ENCODE measurements around the gene RNU1-3.
"Not testable (repeated sequence)": the region's sequence is repeated elsewhere in the genome, so short reads cannot be mapped to it uniquely, and the experiment has no call there.

RNU1-3 gene

DNA sequence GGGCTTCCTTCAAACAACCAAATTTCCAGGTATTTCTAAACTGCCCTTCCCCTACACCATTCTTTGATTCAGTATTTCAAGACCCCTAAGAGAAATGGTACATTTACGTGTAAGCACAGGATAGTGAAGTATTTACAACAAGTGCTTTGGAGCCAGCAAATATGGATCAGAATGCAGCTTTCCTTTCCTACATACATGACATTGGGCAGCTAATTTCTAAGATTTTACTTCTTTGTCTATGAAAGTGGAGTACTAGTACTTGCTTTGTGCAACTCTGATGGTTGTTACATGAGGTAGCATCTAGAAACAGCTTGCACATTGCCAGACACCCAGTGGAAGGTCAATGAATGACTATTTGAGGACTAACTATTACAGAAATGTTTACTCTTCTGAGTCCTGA is 15.2 kb downstream of the RNU1-3 start:
- not testable (repeated sequence) for DNase-seq

DNA sequence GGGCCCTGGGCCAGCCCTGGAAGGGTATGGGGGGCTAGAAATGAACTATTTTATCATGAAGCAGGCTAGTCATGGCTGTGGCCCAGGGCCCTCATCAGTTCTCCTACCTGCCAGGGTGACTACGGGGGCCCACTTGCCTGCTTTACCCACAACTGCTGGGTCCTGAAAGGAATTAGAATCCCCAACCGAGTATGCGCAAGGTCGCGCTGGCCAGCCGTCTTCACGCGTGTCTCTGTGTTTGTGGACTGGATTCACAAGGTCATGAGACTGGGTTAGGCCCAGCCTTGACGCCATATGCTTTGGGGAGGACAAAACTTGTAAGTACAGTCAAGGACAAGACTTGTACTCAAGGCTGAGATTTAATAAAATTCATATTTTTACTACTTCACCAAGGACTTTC is 16.8 kb downstream of the RNU1-3 start:
- DNase-seq: peak; percentile 39

DNA sequence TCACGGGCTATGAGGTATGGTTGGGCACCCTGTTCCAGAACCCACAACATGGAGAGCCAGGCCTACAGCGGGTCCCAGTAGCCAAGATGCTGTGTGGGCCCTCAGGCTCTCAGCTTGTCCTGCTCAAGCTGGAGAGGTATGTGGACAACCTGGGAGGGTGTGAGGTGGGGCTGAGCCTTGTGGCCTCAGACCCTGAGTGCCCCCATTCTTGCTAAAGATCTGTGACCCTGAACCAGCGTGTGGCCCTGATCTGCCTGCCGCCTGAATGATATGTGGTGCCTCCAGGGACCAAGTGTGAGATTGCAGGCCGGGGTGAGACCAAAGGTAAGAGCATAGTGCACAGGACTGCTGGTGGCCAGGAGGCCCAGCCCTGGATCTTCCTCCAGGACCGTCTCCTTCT is 17.4 kb downstream of the RNU1-3 start:
- DNase-seq: peak; percentile 62

DNA sequence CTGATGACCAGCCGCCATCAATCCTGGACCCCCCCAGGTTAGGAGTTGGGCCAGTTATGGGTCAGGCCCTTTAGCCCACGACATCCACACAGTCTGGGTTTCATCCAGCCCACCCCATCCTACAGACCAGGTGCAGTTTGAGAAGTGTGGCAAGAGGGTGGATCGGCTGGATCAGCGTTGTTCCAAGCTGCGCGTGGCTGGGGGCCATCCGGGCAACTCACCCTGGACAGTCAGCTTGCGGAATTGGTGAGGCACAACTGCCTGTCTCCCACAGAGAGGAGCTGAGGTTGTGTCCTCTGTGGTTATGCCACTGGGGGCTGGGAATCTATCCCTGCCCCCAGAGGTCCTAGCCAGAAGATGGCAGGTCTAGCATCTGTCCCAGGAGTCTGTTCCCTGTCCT is 18.0 kb downstream of the RNU1-3 start:
- DNase-seq: peak; percentile 60

DNA sequence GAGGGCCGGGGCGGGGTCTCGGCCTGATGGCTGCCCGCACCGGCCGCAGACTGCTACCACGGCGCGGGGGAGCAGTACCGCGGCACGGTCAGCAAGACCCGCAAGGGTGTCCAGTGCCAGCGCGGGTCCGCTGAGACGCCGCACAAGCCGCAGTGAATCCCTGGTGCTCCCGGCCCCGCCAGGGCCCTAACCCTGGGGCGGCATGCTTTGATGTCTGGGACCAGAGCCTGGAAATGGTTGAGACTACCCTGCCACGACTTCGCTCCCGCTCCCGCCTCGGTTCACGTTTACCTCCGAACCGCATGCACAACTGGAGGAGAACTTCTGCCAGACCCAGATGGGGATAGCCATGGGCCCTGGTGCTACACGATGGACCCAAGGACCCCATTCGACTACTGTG is 18.5 kb downstream of the RNU1-3 start:
- peak; percentile 62 for DNase-seq

DNA sequence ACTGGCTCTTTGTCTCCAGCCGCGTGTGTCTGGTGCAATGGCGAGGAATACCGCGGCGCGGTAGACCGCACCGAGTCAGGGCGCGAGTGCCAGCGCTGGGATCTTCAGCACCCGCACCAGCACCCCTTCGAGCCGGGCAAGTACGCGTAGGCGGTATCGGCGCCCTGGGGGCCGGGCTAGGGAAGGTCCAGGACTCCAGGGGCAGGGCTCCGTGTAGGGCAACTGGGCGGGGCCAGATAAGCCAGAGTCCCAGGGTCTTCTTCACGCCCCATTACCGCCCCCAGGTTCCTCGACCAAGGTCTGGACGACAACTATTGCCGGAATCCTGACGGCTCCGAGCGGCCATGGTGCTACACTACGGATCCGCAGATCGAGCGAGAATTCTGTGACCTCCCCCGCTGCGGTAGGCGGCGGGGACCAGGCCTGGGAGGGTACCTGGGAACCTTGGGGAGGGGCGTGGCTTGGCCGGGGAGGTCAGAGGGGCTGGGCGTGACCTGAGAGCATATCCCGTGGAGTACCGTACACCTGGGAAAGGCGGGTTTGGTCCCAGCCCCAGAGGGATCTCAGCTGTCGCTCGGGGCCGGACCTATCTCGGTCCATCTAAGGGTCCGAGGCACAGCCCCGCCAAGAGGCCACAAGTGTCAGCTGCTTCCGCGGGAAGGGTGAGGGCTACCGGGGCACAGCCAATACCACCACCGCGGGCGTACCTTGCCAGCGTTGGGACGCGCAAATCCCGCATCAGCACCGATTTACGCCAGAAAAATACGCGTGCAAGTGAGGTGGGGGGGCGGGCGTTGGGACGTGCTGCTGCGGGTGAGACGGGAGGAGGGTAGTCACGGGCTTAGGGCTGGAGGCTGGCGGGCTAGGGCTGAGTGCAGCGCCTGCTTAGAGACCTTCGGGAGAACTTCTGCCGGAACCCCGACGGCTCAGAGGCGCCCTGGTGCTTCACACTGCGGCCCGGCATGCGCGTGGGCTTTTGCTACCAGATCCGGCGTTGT is 19.3 kb downstream of the RNU1-3 start:
- DNase-seq: peak; percentile 77

DNA sequence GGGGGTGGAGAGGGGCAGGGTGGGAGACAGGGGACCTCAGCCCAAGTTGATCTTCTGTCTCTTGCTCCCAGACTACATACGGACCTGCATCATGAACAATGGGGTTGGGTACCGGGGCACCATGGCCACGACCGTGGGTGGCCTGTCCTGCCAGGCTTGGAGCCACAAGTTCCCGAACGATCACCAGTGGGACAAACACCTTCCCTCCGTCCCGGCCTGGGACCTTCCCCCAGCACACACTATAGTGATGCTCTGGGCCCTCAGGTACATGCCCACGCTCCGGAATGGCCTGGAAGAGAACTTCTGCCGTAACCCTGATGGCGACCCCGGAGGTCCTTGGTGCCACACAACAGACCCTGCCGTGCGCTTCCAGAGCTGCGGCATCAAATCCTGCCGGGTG is 20.0 kb downstream of the RNU1-3 start:
- DNase-seq: peak; percentile 55

DNA sequence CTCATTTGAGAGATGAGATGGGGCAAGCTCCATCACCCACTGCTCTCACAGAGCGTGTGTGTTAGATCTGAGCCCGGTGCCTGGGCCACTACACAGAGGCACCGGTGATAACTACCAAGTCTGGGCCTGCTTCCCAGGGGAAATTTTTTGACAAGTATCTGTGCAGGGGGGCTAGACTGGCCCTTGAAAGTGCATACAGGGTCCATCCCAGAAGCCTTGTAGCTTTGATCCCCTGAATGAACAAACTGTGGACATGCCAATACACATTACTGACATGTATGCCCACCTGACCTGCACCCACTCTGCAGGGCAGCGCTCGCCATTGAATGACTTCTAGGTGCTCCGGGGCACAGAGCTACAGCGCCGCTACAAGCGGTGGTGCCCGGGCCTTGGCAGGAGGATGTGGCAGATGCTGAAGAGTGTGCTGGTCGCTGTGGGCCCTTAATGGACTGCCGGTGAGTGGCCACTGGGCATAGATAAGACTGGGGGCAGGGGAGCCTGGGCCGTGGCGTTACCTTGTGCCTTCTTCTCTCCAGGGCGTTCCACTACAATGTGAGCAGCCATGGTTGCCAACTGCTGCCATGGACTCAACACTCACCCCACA is 20.6 kb downstream of the RNU1-3 start:
- peak; percentile 70 for DNase-seq

DNA sequence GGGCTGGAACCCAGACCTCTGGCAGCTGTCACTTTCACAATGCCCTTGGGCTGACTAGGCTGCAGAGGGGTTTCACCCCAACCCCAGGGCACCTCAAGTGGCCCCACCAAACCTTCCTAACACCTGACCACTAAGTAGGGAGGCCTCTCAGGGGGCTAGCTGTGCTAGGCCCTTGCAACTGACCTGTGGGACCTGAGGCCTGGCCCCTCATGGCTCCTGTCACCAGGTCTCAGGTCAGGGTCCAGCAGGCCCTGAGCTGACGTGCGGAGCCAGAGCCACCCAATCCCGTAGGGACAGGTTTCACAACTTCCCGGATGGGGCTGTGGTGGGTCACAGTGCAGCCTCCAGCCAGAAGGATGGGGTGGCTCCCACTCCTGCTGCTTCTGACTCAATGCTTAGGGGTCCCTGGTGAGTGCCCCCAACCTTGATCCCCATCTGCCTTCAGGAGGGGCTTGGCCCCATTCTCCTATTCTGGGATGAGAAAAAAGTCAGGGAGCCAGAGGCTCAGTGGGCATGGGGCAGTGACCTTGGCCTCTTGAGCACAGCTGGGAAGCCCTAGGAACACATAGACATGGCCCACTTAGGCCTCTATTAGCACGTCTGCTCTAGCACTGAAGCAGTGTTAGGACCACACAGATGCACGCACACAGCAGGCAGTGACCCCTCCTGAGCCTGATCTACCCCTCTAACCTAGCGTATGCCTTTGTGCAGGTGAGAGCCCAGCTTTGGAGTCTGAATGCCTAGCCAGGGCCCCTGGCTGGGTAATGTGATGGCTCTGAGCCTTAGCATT is 21.3 kb downstream of the RNU1-3 start:
- DNase-seq: peak; percentile 71

DNA sequence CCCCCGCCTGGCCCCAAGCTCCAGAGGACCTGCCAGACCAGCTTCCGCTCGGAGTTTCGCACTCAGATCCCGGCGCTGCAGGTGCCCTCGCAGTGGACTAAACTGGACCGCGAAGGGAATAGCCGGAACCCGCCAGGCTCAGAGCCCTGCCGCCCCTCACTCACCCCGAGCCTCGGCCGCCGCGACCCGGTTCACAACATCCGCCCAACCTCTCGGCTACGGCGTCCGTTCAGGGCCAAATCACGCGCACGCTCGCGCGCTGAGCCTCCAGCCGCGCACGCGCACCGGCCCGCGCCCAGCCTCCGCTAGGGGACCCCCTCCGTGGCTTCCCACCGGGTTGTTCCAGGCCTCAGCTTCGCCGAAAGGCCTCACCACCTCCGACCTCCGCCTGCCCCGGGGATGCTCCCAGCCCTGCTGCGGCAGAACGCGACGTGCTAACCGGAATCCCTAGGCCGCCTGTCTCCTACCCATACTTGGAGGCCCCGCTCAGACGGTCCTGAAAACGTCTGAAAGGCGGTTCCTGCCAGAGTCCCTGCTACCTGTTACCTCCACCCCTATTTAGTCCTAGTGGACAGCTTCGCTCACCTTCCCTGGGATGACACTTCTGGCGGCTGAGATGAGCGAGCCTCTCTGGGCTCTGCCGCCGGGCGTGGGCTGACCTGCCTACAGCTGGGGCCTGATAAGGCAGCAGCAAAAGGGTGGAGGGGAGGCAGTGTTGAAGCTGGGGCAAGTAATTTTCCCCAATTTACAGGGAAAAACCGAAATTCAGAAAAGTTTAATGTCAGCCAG is 22.1 kb downstream of the RNU1-3 start:
- DNase-seq: peak; percentile 100

DNA sequence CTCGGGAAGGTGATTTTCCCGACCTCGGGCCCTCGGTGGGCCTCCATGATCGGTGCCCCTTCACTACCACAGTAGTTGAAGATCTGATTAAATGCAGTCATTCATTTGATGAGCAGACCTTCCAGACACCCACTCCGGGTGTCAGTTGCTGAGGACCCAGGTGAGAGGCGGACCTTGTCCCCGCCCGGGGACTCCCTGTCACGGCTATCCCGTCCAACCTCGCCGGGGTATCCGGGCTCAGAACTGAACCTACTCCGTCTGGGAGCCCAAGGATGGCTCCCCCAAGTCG is 22.6 kb downstream of the RNU1-3 start:
- DNase-seq: no peak

DNA sequence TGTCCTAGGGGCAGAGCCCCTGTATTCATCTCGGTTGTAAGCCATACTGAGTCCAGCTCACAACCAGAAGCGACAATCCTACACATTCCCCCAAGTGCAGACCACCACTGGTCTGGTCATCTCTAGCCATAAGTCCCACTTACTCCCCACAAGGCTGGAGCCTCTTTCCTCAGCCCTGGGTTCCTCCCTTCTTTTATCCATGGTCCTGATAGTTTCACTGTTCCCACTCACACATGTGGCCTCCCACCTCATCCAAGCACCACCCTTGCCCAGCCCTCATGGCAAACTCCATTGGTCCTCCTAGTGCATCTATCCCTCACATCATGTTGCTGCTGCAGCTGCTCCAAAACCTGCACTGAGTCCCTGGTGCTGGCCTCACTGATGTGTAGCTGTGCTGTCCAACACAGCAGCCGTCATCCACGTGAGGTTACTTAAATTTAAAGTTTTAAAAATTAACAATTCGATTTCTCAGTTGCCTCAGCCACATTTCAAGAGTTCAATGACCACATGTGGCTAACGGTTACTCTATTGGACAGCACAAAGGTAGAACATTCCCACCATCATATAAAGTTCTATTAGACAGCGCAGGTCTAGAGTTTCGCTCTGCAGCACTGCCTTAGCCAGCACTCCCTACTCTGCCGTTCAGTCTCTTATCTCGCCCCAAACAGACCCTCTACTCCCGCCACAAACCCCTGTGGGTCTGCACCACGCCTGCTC is 23.1 kb downstream of the RNU1-3 start:
- peak; percentile 68 for DNase-seq

DNA sequence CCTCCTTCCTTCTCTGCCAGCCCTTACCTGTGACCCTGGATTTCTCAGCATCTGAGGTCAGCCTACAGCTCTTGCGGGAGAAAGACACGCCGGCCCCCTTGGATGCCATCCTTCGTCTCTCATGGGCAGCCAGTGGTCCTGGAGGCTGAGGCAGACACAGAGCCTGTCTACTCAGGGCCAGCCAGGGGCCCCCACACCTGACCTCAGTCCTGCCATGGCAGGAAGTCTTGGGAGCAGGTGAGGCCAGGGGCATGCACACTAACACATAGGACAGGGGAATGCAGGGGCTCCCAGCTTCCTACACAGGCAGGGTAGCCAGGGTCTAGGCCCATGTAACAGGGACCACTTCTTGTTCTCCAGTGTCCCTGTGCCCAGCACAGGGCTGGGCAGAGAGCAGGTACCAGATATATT is 23.7 kb downstream of the RNU1-3 start:
- peak; percentile 71 for DNase-seq

DNA sequence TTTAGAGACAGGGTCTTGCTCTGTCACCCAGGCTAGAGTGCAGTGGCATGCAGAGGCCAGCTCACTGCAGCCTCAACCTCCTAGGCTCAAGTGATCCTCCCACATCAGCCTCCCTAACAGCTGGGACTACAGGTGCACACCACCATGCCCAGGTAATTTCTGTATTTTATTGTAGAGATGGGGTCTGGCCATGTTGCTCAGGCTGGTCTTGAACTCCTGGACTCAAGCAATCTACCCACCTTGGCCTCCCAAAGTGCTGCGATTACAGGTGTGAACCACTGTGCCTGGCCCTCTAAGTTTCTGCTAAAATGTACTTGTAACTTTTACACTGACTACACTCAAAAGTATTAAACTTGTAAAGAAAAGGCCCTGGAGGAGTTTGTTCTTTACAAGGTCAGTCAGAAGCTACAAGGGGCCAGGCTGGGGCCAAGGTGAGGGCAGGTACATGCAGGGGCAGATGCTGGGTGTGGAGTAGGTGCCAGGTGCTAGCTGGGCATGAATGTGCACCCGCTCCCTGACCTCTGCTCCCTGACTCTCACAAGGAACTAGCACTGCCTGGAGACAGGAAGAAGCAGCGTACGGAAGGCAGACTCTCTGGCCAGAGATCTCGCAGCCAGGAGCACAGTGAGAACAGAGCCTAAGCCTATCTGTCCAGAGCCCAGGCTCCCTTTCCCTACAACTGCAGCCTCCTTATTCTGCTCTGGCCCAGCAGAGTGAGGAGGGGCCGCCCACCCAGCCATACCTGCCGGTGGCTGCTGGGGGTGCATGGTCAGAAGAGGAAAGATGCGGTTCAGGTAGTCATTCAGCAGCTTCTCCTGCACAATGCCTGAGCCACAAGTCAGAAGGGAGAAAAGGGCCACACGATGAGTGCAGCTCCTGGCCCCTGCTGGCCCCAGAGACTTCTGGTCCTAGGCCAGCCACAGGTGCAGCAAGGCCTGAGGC is 24.5 kb downstream of the RNU1-3 start:
- peak; percentile 64 for DNase-seq

DNA sequence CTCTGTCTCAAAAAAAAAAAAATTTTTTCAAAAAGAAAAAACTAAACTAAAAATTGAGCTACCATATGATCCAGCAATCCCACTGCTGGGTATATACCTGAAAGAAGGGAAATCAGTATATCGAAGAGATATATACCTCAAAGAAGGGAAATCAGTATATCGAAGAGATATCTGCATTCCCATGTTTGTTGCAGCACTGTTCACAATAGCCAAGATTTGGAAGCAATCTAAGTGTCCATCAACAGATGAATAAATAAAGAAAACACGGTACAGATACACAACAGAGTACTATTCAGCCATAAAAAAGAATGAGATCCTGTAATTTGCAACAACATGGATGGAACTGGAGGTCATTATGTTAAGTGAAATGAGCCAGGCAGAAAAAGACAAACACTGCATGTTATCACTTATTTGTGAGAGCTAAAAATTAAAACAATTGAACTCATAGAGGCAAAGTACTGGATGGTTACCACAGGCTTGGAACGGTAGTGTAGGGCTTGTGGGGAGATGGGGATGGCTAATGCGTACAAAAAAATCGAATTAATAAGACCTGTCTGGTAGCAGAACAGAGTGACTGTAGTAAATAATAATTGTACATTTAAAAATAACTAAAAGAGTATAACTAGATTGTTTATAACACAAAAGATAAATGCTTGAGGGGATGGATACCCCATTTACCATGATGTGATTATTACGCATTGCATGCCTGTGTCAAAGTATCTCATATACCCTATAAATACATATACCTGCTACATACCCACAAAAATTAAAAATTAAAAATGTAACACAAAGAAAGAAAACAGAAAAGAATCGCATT is 25.4 kb downstream of the RNU1-3 start:
- DNase-seq: not testable (repeated sequence)

DNA sequence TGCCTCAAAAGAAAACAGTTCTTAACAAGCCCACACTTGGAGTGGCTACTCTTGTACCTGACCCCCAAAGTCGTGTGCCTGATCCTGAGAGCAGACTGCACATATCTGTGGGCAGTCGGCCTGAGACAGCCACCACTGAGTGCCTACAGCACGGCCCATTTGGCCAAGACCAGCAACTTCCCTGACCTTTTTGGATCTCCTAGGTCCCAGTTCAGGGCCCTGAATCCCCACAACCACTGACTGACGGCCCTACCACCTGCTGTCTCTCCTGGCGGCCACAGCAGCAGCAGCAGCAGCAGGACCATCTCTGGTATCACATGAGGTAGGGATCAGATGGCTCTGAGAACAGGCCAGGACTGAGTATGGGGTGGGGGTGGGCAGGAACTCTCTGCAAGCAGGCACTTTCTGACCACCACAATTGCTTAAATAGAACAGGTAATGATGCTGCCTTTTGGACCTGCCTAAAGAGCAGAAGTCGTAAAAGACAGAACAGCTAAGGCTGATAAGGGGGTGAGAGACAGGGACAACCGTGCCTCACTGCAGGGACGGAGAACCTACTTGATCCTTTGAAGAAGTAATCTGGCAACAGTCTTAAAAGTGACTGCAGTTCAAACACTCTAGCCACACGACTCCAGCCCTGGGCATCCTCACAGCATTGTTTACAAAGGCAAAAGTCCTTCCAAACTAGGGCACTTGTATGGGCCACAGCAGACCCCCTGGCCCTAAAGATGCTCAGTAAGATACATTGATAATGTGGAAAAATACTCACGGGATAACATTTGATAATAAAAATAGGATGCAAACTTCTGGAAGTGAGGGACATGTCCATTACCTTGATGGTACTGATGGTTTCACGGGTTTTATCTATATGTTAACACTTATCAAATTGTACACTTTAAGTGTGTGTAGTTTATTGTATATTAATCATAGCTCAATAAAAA is 27.4 kb downstream of the RNU1-3 start:
- DNase-seq: peak; percentile 62

DNA sequence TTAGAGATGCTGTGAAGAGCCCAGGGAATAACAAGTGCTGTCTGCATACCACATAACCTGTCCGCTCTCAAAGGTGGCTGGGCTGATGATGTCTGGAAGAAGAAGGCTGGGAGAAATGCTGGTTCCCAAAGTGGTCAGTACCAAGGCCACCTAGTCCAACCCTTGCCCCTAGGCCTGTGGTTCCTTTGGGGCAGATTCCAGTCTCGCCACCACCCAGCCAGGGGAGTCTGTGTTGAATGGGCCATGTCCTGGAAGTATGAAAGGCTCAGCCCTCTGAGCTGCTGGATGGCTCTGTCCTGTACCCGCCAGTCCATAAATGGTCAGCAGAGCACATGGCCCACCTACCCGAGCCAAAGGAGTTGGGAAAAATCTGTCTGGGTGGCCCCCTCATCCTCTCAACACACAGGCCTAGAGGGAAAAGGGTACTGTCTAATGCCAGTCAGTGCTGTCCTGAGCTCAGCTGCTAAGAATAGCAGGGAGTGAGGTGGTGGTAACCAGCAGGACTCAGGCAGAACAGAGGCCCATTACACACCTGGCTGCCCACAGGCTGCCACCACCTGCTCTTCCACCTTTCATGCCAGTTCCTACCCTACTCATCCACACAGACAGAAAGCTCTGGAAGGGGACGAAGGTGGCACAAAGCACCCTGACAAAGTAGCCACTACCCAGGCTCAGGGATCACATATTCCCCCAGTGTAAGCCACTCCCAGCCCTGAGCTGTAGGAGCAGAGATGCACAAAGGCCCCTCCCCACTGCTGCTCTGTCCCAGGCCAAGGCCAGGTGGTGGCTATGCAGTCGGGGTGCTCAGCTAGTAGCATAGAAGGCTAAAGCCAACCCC is 28.6 kb downstream of the RNU1-3 start:
- peak; percentile 62 for DNase-seq
